ENCODE measurements around the gene RMI2. TPM values are rescaled to one million over a fixed set of nuclear protein-coding genes. Genes with fewer than 3 reads are reported as not detected.

RMI2 gene
- total and polyA plus RNA-seq, 4 donors, result 0.28 to 8.5 (median 0.83) TPM

DNA sequence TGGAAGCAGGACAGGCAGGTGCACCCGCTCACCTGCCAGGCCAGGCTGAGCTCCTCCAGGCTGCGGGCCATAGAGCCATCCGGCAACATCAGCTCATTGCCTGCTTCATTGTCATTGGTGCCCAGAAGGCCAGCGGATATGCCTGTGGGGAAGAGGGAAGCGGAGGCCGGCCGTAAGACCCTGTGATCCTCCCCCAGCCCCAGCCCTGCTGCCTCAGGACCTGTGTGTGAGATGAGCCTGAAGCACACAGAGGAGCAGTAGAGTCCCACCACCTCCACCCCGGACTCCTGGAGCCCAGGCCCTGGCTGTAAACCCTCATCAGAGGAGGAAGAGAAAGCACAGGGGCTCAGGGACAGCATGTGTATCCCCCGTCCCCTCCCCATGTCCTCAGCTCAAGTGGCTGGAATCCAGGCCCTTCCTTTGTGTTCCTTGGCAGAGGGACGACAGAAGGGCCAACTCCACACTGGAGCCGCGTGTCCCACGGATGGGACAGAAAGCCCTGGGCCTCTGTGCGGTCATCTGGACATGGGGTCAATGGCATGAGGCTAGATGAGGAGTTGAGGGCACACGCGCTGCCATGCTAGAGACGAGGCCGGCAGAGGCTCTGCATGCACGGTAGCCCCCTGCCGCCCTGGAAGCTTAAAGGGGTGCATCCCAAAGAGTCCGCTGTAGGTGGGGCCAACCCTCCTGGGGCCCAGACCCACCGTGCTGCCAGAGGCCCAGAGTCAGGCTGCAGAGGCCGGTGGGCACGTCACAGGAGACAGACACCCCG lies 39.1 kb downstream of the RMI2 start (continued):
- TF ChIP-seq FOXA1 (IDR thresholded peaks at IDR 0.05) (no peak), SP1 (IDR thresholded peaks at IDR 0.05) (no peak), HNF4A (conservative IDR thresholded peaks at IDR 0.05) (no peak)
- TF ChIP-seq, protein P1, sequence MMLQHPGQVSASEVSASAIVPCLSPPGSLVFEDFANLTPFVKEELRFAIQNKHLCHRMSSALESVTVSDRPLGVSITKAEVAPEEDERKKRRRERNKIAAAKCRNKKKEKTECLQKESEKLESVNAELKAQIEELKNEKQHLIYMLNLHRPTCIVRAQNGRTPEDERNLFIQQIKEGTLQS (IDR thresholded peaks at IDR 0.05), result no peak

GRCh38 chr16:11384956-11385586 lies 39.8 kb downstream of the RMI2 start:
- H3K9me3 ChIP-seq (ENCODE audit: control insufficient read depth in 4 of 4, low read length in 3 of 4), result no peaks in the 10 kb centered on the region
- no peak overlapping the region for H3K27ac ChIP-seq (ENCODE audit: low read depth in 1 of 2, low read length in 2 of 2)
- H3K36me3 ChIP-seq (ENCODE audit: control insufficient read depth in 4 of 4, insufficient read depth in 3 of 4, low read depth in 1 of 4, low read length in 3 of 4), result no peaks in the 10 kb centered on the region
- H3K4me3 ChIP-seq (ENCODE audit: low read depth in 1 of 3, low read length in 3 of 3), result no peak overlapping the region
- TF ChIP-seq JUND (IDR thresholded peaks at IDR 0.05) (no peak), MAX (IDR thresholded peaks at IDR 0.05) (no peak), HNF4G (IDR thresholded peaks at IDR 0.05) (no peak), TAF1 (conservative IDR thresholded peaks at IDR 0.05) (no peak), RAD21 (IDR thresholded peaks at IDR 0.05) (no peak), ZBTB33 (IDR thresholded peaks at IDR 0.05) (no peak), SP1 (IDR thresholded peaks at IDR 0.05) (no peak), RXRA (IDR thresholded peaks at IDR 0.05) (no peak), EGR1 (IDR thresholded peaks at IDR 0.05; ENCODE audit: low read depth in 2 of 2) (no peak), CTCF (IDR thresholded peaks at IDR 0.05; ENCODE audit: low read depth, low read length, missing input control) (no peak), FOXA1 (IDR thresholded peaks at IDR 0.05) (no peak), YY1 (IDR thresholded peaks at IDR 0.05) (no peak), HNF4A (conservative IDR thresholded peaks at IDR 0.05) (no peak), NR2F2 (IDR thresholded peaks at IDR 0.05) (no peak), GABPA (IDR thresholded peaks at IDR 0.05 in 1 of 2, conservative IDR thresholded peaks at IDR 0.05 in 1 of 2) (no peak), FOXA2 (IDR thresholded peaks at IDR 0.05) (no peak)
- TF ChIP-seq, protein P2, sequence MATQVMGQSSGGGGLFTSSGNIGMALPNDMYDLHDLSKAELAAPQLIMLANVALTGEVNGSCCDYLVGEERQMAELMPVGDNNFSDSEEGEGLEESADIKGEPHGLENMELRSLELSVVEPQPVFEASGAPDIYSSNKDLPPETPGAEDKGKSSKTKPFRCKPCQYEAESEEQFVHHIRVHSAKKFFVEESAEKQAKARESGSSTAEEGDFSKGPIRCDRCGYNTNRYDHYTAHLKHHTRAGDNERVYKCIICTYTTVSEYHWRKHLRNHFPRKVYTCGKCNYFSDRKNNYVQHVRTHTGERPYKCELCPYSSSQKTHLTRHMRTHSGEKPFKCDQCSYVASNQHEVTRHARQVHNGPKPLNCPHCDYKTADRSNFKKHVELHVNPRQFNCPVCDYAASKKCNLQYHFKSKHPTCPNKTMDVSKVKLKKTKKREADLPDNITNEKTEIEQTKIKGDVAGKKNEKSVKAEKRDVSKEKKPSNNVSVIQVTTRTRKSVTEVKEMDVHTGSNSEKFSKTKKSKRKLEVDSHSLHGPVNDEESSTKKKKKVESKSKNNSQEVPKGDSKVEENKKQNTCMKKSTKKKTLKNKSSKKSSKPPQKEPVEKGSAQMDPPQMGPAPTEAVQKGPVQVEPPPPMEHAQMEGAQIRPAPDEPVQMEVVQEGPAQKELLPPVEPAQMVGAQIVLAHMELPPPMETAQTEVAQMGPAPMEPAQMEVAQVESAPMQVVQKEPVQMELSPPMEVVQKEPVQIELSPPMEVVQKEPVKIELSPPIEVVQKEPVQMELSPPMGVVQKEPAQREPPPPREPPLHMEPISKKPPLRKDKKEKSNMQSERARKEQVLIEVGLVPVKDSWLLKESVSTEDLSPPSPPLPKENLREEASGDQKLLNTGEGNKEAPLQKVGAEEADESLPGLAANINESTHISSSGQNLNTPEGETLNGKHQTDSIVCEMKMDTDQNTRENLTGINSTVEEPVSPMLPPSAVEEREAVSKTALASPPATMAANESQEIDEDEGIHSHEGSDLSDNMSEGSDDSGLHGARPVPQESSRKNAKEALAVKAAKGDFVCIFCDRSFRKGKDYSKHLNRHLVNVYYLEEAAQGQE (IDR thresholded peaks at IDR 0.05), result no peak
- TF ChIP-seq, protein P1 (IDR thresholded peaks at IDR 0.05), result no peak
- H3K9ac ChIP-seq (ENCODE audit: low read depth in 1 of 2, low read length in 2 of 2), result no peak overlapping the region
- 94% methylated on average over 20 of the region's 20 CpGs for WGBS
- DNase-seq (ENCODE audit: low spot score), result no peak
- no peaks in the 10 kb centered on the region for H3K4me1 ChIP-seq (ENCODE audit: control insufficient read depth in 4 of 4, insufficient read depth in 4 of 4, low read length in 3 of 4)
- no peaks in the 10 kb centered on the region for H3K27me3 ChIP-seq (ENCODE audit: control insufficient read depth in 4 of 4, insufficient read depth in 4 of 4, low read length in 3 of 4)

Data from liver (tissue), 9 donors.